GM12878 (cell line): ENCODE results near the gene ZNF827.

Experiments used
- CTCF ChIP-seq, 3 experiments: IDR thresholded peaks in 2 of 3; conservative IDR thresholded peaks in 1 of 3; 2 replicates each; pipeline ENCODE4 v1.5.1; 2011; ENCODE audit warnings: low read depth in 3 of 3, low read length in 3 of 3, mild to moderate bottlenecking in 3 of 3, control low read depth in 2 of 3, moderate library complexity in 2 of 3, inconsistent platforms in 1 of 3, mixed read lengths in 1 of 3; ENCODE audit not compliant: control insufficient read depth in 2 of 3, insufficient read depth in 1 of 3; ENCODE audit errors: extremely low read depth in 1 of 3
- FOXM1 ChIP-seq: IDR thresholded peaks from 2 replicates; pipeline ENCODE4 v1.6.1; 2012; ENCODE audit warnings: low read depth, mild to moderate bottlenecking, inconsistent platforms, low read length, moderate library complexity
- POLR2AphosphoS5 ChIP-seq: IDR thresholded peaks from 2 replicates; pipeline ENCODE4 v1.6.1; 2011; ENCODE audit warnings: mild to moderate bottlenecking, low read length, inconsistent platforms
- ZNF687 ChIP-seq: fragments of 450-650 bp; IDR thresholded peaks from 2 replicates; pipeline ENCODE4 v1.6.1; 2017; ENCODE audit warnings: mild to moderate bottlenecking, moderate library complexity

- TF ChIP-seq ZNF687 (no peak), POLR2AphosphoS5 (no peak), FOXM1 (no peak), CTCF (IDR thresholded peaks at IDR 0.05 in 2 of 3, conservative IDR thresholded peaks at IDR 0.05 in 1 of 3; ENCODE audit: control insufficient read depth in 2 of 3, extremely low read depth in 1 of 3, insufficient read depth in 1 of 3, low read depth in 3 of 3, low read length in 3 of 3) (no peak)
Observed at GRCh38 chr4:145812919-145813318, 125.7 kb downstream of the ZNF827 start.
